Lung (tissue), 12 donors: ENCODE data around the gene MRPS6. TPM values are rescaled to one million over a fixed set of nuclear protein-coding genes. Genes with fewer than 3 reads are reported as not detected.

ENCODE experiments used
- ATAC-seq: fragments of 200-7000 bp; cut with Tn5 transposase; one replicate; pipeline ENCODE4 v1.9.1; 2020; ENCODE audit warnings: moderate number of reproducible peaks; ENCODE audit not compliant: insufficient read depth, low FRiP score
- DNase-seq, 3 donors: peaks; one replicate each; pipeline ENCODE4 v3.0.0-alpha.2; 2013 to 2017
- H3K27ac ChIP-seq, 2 donors: one replicate each; pipeline ENCODE4 v1.5.1; 2013; ENCODE audit warnings: mild to moderate bottlenecking in 2 of 2, moderate library complexity in 2 of 2, control low read depth in 1 of 2, inconsistent platforms in 1 of 2, low read depth in 1 of 2, low read length in 1 of 2
- H3K27me3 ChIP-seq, 3 donors: one replicate each; pipeline ENCODE4 v1.5.1; 2013; ENCODE audit warnings: low read length in 2 of 3; ENCODE audit not compliant: control insufficient read depth in 3 of 3, insufficient read depth in 3 of 3
- H3K36me3 ChIP-seq, 4 donors: one replicate each; pipeline ENCODE4 v1.5.1; 2013; ENCODE audit warnings: low read length in 4 of 4, mild to moderate bottlenecking in 1 of 4, moderate library complexity in 1 of 4; ENCODE audit not compliant: control insufficient read depth in 4 of 4, insufficient read depth in 4 of 4
- H3K4me1 ChIP-seq, 5 donors: one replicate each; pipeline ENCODE4 v1.5.1; 2013; ENCODE audit warnings: low read length in 5 of 5, mild to moderate bottlenecking in 2 of 5, moderate library complexity in 1 of 5; ENCODE audit not compliant: control insufficient read depth in 5 of 5, insufficient read depth in 5 of 5
- H3K4me3 ChIP-seq: one replicate; pipeline ENCODE4 v1.5.1; 2013; ENCODE audit warnings: mild to moderate bottlenecking, control low read depth, moderate library complexity
- H3K9ac ChIP-seq, 2 donors: one replicate each; pipeline ENCODE4 v1.5.1; 2013; ENCODE audit warnings: low read length in 2 of 2, control low read depth in 1 of 2; ENCODE audit not compliant: insufficient read depth in 1 of 2
- H3K9me3 ChIP-seq, 4 donors: one replicate each; pipeline ENCODE4 v1.5.1; 2013; ENCODE audit warnings: low read length in 3 of 4, mild to moderate bottlenecking in 1 of 4, moderate library complexity in 1 of 4; ENCODE audit not compliant: control insufficient read depth in 4 of 4, insufficient read depth in 3 of 4
- WGBS, 2 donors: extraction: QIAGEN DNeasy Blood & Tissue Kit; methylation state at CpG; one replicate each; pipeline ENCODE4 v1.1.7; 2013; 5-methylcytosine and 5-hydroxymethylcytosine counted together
- polyA plus RNA-seq, 2 donors: library from polyadenylated mRNA; stranded (reverse); fragments of 200-250 nt; gene quantifications; one replicate each; pipeline ENCODE4 v1.2.1, GENCODE V29; 2013
- total RNA-seq, 2 donors: library from RNA; depleted of rRNA in 1 of 2; stranded (reverse); fragments of >200 nt in 1 of 2; gene quantifications; one replicate each; pipeline ENCODE4 v1.2.1, GENCODE V29; 2014 to 2021
- TF ChIP-seq, protein P1 (sequence below): IDR thresholded peaks from 2 replicates; pipeline ENCODE4 v1.5.1; 2012; ENCODE audit warnings: mild to moderate bottlenecking; ENCODE audit errors: control extremely low read depth, extremely low read depth
- donor health status: control.
- donor health status: control.
- donor health status: Bipolar disorder and iron deficiency.
- donor health status: healthy.
- donor health status: DM: yes; HTN: yes; CAD: no.

Gene MRPS6
- total and polyA plus RNA-seq, 4 donors = 28.4 to 73.9 (median 37.1) TPM

DNA sequence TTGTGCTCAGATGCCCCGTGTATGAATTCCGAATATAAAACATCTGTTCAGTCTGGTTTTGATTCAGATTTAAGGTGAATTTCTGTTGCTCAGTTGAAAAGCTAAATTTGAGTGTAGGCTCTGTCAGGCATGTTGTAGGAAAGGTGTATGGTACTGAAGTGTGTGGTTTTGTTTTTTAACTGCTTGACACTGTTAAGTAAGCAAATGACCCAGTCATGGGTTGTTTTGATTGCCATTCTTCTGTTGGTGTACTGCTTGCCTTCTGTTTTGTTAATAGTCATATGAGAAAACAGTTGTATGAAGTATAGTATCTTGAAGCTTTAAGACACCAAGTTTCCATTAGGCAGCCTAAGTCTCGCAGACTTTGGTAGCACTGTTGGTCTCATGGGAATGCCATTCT, 10.0 kb downstream of the MRPS6 start:
- Histone ChIP-seq H3K27me3 (no peaks in the 10 kb centered on the region), H3K27ac (no peak overlapping the region), H3K4me3 (no peak overlapping the region), H3K4me1 (peaks cover 0 to 29% (median 7%) of the 10 kb centered on the region in 5 donors), H3K36me3 (peaks cover 0 to 4% (median under 1%) of the 10 kb centered on the region in 4 donors), H3K9me3 (no peaks in the 10 kb centered on the region), H3K9ac (no peak overlapping the region)
- TF ChIP-seq, protein P1, sequence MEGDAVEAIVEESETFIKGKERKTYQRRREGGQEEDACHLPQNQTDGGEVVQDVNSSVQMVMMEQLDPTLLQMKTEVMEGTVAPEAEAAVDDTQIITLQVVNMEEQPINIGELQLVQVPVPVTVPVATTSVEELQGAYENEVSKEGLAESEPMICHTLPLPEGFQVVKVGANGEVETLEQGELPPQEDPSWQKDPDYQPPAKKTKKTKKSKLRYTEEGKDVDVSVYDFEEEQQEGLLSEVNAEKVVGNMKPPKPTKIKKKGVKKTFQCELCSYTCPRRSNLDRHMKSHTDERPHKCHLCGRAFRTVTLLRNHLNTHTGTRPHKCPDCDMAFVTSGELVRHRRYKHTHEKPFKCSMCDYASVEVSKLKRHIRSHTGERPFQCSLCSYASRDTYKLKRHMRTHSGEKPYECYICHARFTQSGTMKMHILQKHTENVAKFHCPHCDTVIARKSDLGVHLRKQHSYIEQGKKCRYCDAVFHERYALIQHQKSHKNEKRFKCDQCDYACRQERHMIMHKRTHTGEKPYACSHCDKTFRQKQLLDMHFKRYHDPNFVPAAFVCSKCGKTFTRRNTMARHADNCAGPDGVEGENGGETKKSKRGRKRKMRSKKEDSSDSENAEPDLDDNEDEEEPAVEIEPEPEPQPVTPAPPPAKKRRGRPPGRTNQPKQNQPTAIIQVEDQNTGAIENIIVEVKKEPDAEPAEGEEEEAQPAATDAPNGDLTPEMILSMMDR = no peak
- ATAC-seq (no peak), DNase-seq (no peak)
- WGBS, 2 donors = 91 to 94% methylated on average over 3 of the region's 3 CpGs

DNA sequence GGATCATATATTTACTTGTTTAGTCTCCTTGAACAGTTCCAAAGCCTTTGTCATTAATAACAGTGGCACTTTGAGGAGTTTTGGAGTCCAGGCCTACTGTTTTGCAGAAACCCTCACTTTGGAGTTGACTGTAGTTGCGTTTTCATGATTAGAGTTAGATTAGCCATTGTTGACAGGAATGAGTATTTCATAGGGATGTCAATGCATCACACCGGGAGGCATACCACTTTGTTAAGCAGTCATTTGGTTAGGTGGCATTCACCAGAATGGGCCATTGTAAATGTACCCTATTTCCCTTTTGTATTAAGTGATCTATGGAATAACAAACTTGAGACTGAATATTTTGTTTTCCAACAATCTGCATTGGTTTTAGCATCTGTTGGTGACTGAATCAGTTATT, 11.8 kb downstream of the MRPS6 start:
- Histone ChIP-seq H3K36me3 (peaks cover 0 to 4% (median 2%) of the 10 kb centered on the region in 4 donors), H3K4me1 (peaks cover 0 to 38% (median 4%) of the 10 kb centered on the region in 5 donors)
- TF ChIP-seq, protein P1 = no peak

DNA sequence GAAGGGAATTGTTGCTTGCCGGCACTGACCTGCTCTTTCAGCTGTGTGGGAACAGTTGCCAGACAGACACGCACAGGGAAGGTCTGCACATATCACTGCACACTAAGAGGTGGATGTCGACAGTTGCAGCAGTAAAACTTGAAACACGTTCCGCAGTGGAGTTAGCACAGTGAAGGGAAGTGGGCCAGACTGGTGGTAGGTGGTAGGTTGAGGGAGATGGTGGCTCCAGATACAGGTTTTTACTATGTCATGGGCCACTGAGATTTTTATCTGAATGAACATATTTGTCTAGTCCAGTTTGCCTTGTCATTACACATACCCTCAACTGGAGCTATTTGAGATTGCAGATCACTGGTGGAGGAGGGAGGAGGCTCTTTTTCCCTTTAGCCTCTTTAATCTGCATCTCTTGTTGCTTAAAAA, 13.5 kb downstream of the MRPS6 start:
- Histone ChIP-seq H3K9me3 (no peaks in the 10 kb centered on the region), H3K4me1 (peaks cover 0 to 31% (median 4%) of the 10 kb centered on the region in 5 donors), H3K27ac (no peak overlapping the region), H3K36me3 (peaks cover 0 to 3% (median 2%) of the 10 kb centered on the region in 4 donors), H3K27me3 (no peaks in the 10 kb centered on the region), H3K9ac (no peak overlapping the region), H3K4me3 (no peak overlapping the region)
- DNase-seq = no peak
- TF ChIP-seq, protein P1 = no peak
- WGBS, 2 donors = 86 to 90% methylated on average over 5 of the region's 5 CpGs
- ATAC-seq = no peak

More for the DNA sequence above, 11.8 kb downstream of the MRPS6 start:
- Histone ChIP-seq H3K4me3 (no peak overlapping the region), H3K27me3 (no peaks in the 10 kb centered on the region), H3K27ac (no peak overlapping the region), H3K9me3 (no peaks in the 10 kb centered on the region), H3K9ac (no peak overlapping the region)
- 94 to 96% methylated on average over 2 of the region's 2 CpGs for WGBS, 2 donors
- DNase-seq = no peak
- ATAC-seq = no peak

DNA sequence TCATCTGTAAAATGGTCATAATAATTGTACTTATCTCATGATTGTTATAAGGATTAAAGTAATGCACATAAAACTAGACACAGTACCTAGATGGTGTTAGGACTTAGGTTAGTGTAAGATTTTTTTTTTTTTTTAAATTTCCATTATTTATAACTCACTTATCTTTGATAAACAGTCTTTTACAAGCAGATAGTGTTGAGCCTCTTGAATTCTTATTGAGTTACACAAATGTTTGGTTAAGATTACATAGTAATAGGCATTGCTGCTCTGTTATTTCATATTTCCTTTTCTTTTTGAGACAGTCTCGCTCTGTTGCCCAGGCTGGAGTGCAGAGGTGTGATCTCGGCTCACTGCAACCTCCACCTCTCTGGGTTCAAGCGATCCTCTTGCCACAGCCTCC, 15.4 kb downstream of the MRPS6 start:
- 88 to 94% methylated on average over 3 of the region's 3 CpGs for WGBS, 2 donors
- Histone ChIP-seq H3K9ac (no peak overlapping the region), H3K36me3 (peaks cover 0 to 3% (median 0%) of the 10 kb centered on the region in 4 donors), H3K4me3 (no peak overlapping the region), H3K27ac (no peak overlapping the region), H3K4me1 (peaks cover 0 to 27% (median 7%) of the 10 kb centered on the region in 5 donors), H3K9me3 (no peaks in the 10 kb centered on the region), H3K27me3 (no peaks in the 10 kb centered on the region)
- ATAC-seq (no peak), DNase-seq (no peak)
- TF ChIP-seq, protein P1 = no peak
